HepG2 (cell line): Measurements from ENCODE around the gene ELANE. TPM values are rescaled to one million over a fixed set of nuclear protein-coding genes. Genes with fewer than 3 reads are reported as not detected.
A peak's percentile ranks its signal among the peaks of the same experiment; 100 is the strongest.

Experiments used
- SIX1 ChIP-seq: sonication (generic); formaldehyde crosslinking; IDR thresholded peaks from 2 replicates; pipeline ENCODE4 v1.4.0; 2020; ENCODE audit warnings: missing genetic modification reagents, borderline replicate concordance
- TEAD2 ChIP-seq: sonication (generic); formaldehyde crosslinking; IDR thresholded peaks from 2 replicates; pipeline ENCODE4 v1.9.0; 2021; ENCODE audit warnings: missing genetic modification reagents
- ZNF792 ChIP-seq: IDR thresholded peaks from 2 replicates; pipeline ENCODE4 v1.6.1; 2016
- polyA plus RNA-seq, 8 experiments: library from polyadenylated mRNA; depleted of rRNA in 3 of 8; stranded (reverse) in 7 of 8; unstranded in 1 of 8; fragments of >200 nt; fragmentation: Illumina TruSeq in 4 of 8; extraction: Trizol in 4 of 8; gene quantifications; 2 replicates each; pipeline versions ENCODE4 v1.2.1 to v1.2.3, GENCODE V29; 2011 to 2016; ENCODE audit warnings: low read depth in 4 of 8, missing spikeins in 1 of 8, mixed read lengths in 1 of 8; ENCODE audit not compliant: insufficient read depth in 1 of 8
- total RNA-seq, 5 experiments: library from RNA; depleted of rRNA; stranded (reverse); fragments of >200 nt; fragmentation: Illumina TruSeq; extraction: Trizol; gene quantifications; 2 replicates each; pipeline ENCODE4 v1.2.3, GENCODE V29; 2016; ENCODE audit warnings: low read depth in 1 of 5
- TF ChIP-seq, protein P1 (sequence below): sonication (generic); formaldehyde crosslinking; IDR thresholded peaks from one replicate; pipeline ENCODE4 v1.5.1; 2020; ENCODE audit warnings: mild to moderate bottlenecking, missing genetic modification reagents; ENCODE audit errors: not compliant biosample characterization
- TF ChIP-seq, protein P2 (sequence below): IDR thresholded peaks from 2 replicates; pipeline ENCODE4 v1.6.1; 2016; ENCODE audit warnings: mild to moderate bottlenecking, missing biosample characterization, missing genetic modification reagents
- TF ChIP-seq, protein P3 (sequence below): sonication (generic); formaldehyde crosslinking; IDR thresholded peaks from 2 replicates; pipeline ENCODE4 v1.4.0; 2020; ENCODE audit warnings: missing genetic modification reagents
- TF ChIP-seq, protein P4 (sequence below): sonication (generic); formaldehyde crosslinking; IDR thresholded peaks from 2 replicates; pipeline ENCODE4 v1.4.0; 2020; ENCODE audit warnings: mild to moderate bottlenecking, missing genetic modification reagents
- TF ChIP-seq, protein P5 (sequence below): sonication (generic); formaldehyde crosslinking; IDR thresholded peaks from 2 replicates; pipeline ENCODE4 v1.5.1; 2020; ENCODE audit warnings: mild to moderate bottlenecking, moderate library complexity, missing genetic modification reagents

ELANE gene
- total and polyA plus RNA-seq, 2 of the 13 experiments (the other 11 are each of a cell fraction or from before 2014, with no cell fraction given), result not detected

DNA sequence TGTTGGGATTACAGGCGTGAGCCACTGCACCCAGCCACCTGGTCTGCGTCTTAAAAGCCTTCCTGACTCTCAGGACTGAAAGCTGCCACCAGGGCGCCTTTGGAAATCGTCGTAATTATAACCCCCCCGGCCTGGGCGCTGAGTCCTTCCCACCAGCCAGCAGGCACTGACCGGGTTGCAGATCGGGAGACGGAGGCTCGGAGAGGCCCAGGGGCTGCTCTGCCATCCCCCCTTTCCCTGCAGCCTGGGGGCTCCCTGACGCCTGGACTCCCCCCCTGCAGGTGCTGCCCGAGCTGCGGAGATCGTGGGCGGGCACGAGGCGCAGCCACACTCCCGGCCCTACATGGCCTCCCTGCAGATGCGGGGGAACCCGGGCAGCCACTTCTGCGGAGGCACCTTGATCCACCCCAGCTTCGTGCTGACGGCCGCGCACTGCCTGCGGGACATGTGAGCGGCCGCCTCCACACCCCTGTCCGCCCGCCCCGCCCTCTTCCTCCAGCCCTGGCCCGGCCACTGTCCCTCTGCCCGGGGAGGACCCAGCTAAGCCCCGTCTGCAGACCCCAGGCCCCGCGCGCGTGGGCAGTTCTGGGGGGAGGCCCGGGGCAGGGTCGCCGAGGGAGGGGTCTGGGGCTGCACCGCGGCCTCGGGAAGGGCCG lies 8.8 kb upstream of the ELANE start (continued):
- TF ChIP-seq, protein P1, sequence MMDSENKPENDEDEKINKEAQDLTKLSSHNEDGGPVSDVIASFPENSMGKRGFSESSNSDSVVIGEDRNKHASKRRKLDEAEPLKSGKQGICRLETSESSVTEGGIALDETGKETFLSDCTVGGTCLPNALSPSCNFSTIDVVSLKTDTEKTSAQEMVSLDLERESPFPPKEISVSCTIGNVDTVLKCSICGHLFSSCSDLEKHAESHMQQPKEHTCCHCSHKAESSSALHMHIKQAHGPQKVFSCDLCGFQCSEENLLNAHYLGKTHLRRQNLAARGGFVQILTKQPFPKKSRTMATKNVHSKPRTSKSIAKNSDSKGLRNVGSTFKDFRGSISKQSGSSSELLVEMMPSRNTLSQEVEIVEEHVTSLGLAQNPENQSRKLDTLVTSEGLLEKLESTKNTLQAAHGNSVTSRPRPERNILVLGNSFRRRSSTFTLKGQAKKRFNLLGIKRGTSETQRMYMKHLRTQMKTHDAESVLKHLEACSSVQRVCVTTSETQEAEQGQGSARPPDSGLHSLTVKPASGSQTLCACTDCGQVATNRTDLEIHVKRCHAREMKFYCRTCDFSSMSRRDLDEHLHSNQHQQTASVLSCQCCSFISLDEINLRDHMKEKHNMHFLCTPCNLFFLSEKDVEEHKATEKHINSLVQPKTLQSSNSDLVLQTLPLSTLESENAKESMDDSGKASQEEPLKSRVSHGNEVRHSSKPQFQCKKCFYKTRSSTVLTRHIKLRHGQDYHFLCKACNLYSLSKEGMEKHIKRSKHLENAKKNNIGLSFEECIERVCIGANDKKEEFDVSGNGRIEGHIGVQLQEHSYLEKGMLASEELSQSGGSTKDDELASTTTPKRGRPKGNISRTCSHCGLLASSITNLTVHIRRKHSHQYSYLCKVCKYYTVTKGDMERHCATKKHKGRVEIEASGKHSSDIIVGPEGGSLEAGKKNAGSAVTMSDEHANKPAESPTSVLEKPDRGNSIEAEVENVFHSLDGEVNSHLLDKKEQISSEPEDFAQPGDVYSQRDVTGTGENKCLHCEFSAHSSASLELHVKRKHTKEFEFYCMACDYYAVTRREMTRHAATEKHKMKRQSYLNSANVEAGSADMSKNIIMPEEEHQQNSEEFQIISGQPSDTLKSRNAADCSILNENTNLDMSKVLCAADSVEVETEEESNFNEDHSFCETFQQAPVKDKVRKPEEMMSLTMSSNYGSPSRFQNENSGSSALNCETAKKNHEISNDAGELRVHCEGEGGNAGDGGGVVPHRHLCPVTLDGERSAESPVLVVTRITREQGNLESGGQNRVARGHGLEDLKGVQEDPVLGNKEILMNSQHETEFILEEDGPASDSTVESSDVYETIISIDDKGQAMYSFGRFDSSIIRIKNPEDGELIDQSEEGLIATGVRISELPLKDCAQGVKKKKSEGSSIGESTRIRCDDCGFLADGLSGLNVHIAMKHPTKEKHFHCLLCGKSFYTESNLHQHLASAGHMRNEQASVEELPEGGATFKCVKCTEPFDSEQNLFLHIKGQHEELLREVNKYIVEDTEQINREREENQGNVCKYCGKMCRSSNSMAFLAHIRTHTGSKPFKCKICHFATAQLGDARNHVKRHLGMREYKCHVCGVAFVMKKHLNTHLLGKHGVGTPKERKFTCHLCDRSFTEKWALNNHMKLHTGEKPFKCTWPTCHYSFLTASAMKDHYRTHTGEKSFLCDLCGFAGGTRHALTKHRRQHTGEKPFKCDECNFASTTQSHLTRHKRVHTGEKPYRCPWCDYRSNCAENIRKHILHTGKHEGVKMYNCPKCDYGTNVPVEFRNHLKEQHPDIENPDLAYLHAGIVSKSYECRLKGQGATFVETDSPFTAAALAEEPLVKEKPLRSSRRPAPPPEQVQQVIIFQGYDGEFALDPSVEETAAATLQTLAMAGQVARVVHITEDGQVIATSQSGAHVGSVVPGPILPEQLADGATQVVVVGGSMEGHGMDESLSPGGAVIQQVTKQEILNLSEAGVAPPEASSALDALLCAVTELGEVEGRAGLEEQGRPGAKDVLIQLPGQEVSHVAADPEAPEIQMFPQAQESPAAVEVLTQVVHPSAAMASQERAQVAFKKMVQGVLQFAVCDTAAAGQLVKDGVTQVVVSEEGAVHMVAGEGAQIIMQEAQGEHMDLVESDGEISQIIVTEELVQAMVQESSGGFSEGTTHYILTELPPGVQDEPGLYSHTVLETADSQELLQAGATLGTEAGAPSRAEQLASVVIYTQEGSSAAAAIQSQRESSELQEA (CRISPR knock-in tag), result peak; percentile 39
- no peak for TF ChIP-seq ZNF792
- TF ChIP-seq, protein P2, sequence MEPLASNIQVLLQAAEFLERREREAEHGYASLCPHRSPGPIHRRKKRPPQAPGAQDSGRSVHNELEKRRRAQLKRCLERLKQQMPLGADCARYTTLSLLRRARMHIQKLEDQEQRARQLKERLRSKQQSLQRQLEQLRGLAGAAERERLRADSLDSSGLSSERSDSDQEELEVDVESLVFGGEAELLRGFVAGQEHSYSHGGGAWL (CRISPR knock-in tag), result 0 out of 2 replicates have a peak, but pooled peaks have one; percentile 25
- no peak for TF ChIP-seq TEAD2 (CRISPR knock-in tag)
- TF ChIP-seq, protein P3, sequence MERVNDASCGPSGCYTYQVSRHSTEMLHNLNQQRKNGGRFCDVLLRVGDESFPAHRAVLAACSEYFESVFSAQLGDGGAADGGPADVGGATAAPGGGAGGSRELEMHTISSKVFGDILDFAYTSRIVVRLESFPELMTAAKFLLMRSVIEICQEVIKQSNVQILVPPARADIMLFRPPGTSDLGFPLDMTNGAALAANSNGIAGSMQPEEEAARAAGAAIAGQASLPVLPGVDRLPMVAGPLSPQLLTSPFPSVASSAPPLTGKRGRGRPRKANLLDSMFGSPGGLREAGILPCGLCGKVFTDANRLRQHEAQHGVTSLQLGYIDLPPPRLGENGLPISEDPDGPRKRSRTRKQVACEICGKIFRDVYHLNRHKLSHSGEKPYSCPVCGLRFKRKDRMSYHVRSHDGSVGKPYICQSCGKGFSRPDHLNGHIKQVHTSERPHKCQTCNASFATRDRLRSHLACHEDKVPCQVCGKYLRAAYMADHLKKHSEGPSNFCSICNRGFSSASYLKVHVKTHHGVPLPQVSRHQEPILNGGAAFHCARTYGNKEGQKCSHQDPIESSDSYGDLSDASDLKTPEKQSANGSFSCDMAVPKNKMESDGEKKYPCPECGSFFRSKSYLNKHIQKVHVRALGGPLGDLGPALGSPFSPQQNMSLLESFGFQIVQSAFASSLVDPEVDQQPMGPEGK (CRISPR knock-in tag), result peak; percentile 34; the same call in 1 of the 2 replicates
- TF ChIP-seq, protein P4, sequence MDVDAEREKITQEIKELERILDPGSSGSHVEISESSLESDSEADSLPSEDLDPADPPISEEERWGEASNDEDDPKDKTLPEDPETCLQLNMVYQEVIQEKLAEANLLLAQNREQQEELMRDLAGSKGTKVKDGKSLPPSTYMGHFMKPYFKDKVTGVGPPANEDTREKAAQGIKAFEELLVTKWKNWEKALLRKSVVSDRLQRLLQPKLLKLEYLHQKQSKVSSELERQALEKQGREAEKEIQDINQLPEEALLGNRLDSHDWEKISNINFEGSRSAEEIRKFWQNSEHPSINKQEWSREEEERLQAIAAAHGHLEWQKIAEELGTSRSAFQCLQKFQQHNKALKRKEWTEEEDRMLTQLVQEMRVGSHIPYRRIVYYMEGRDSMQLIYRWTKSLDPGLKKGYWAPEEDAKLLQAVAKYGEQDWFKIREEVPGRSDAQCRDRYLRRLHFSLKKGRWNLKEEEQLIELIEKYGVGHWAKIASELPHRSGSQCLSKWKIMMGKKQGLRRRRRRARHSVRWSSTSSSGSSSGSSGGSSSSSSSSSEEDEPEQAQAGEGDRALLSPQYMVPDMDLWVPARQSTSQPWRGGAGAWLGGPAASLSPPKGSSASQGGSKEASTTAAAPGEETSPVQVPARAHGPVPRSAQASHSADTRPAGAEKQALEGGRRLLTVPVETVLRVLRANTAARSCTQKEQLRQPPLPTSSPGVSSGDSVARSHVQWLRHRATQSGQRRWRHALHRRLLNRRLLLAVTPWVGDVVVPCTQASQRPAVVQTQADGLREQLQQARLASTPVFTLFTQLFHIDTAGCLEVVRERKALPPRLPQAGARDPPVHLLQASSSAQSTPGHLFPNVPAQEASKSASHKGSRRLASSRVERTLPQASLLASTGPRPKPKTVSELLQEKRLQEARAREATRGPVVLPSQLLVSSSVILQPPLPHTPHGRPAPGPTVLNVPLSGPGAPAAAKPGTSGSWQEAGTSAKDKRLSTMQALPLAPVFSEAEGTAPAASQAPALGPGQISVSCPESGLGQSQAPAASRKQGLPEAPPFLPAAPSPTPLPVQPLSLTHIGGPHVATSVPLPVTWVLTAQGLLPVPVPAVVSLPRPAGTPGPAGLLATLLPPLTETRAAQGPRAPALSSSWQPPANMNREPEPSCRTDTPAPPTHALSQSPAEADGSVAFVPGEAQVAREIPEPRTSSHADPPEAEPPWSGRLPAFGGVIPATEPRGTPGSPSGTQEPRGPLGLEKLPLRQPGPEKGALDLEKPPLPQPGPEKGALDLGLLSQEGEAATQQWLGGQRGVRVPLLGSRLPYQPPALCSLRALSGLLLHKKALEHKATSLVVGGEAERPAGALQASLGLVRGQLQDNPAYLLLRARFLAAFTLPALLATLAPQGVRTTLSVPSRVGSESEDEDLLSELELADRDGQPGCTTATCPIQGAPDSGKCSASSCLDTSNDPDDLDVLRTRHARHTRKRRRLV (CRISPR knock-in tag), result no peak
- TF ChIP-seq SIX1 (CRISPR knock-in tag), result no peak
- TF ChIP-seq, protein P5, sequence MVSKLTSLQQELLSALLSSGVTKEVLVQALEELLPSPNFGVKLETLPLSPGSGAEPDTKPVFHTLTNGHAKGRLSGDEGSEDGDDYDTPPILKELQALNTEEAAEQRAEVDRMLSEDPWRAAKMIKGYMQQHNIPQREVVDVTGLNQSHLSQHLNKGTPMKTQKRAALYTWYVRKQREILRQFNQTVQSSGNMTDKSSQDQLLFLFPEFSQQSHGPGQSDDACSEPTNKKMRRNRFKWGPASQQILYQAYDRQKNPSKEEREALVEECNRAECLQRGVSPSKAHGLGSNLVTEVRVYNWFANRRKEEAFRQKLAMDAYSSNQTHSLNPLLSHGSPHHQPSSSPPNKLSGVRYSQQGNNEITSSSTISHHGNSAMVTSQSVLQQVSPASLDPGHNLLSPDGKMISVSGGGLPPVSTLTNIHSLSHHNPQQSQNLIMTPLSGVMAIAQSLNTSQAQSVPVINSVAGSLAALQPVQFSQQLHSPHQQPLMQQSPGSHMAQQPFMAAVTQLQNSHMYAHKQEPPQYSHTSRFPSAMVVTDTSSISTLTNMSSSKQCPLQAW, result 0 out of 2 replicates have a peak, but pooled peaks have one; percentile 22
